Measurements from ENCODE around the gene MAPK1. TPM values are rescaled to one million over a fixed set of nuclear protein-coding genes. Genes with fewer than 3 reads are reported as not detected.

The MAPK1 gene
- total and polyA plus RNA-seq, 9 of the 15 experiments (the other 6 are each of a cell fraction or from before 2014, with no cell fraction given) = 46.3 to 575 (median 283) TPM

GRCh38 chr22:21828268-21828638, 39.2 kb downstream of the MAPK1 start (continued):
- TF ChIP-seq MCM3 (IDR thresholded peaks at IDR 0.05) (no peak), SIN3B (IDR thresholded peaks at IDR 0.05; ENCODE audit: low read depth) (no peak), ELF4 (CRISPR knock-in tag; IDR thresholded peaks at IDR 0.05) (no peak), BDP1 (IDR thresholded peaks at IDR 0.05; ENCODE audit: insufficient read depth, insufficient read length) (no peak), ZNF324 (CRISPR knock-in tag; IDR thresholded peaks at IDR 0.05) (no peak), SRSF1 (IDR thresholded peaks at IDR 0.05; ENCODE audit: low read depth, low read length) (no peak)

GRCh38 chr22:21827628-21828267, 39.7 kb downstream of the MAPK1 start:
- peak; percentile 3 for ATAC-seq
- TF ChIP-seq SP2 (IDR thresholded peaks at IDR 0.05; ENCODE audit: extremely low read depth, low read depth, low read length, poor library complexity, severe bottlenecking) = no peak
- peak; percentile 77; the same call in 1 of the 2 replicates for TF ChIP-seq ZNF217 (CRISPR knock-in tag; IDR thresholded peaks at IDR 0.05)
- TF ChIP-seq E2F5 (CRISPR knock-in tag; IDR thresholded peaks at IDR 0.05) = peak; percentile 89; the same call in 1 of the 2 replicates
- TF ChIP-seq TOE1 (IDR thresholded peaks at IDR 0.05; ENCODE audit: borderline replicate concordance) = no peak
- 0 out of 2 replicates have a peak, but pooled peaks have one; percentile 30 for TF ChIP-seq TOE1 (CRISPR knock-in tag; IDR thresholded peaks at IDR 0.05; ENCODE audit: borderline replicate concordance, low read depth)
- no peak for TF ChIP-seq SLC30A9 (CRISPR knock-in tag; IDR thresholded peaks at IDR 0.05)
- no peak for TF ChIP-seq KHSRP (IDR thresholded peaks at IDR 0.05)
- TF ChIP-seq ZNF609 (CRISPR knock-in tag; IDR thresholded peaks at IDR 0.05; ENCODE audit: borderline replicate concordance) = 0 out of 2 replicates have a peak, but pooled peaks have one; percentile 67
- no peak for TF ChIP-seq ATF7 (IDR thresholded peaks at IDR 0.05)
- no peak for TF ChIP-seq ZC3H8 (IDR thresholded peaks at IDR 0.05)

More at GRCh38 chr22:21827628-21828267, 39.7 kb downstream of the MAPK1 start:
- peaks cover 98% of the 10 kb centered on the region for H3K79me2 ChIP-seq (ENCODE audit: control insufficient read depth, insufficient read depth, low read length)
- no peaks in the 10 kb centered on the region for H3K27me3 ChIP-seq (ENCODE audit: control insufficient read depth in 2 of 2, insufficient read depth in 2 of 2, low read length in 2 of 2)
- intact Hi-C loops (cut with micrococcal nuclease) = loop anchor here (2.0 to 5.0 kb wide), 2 partner anchors 39 to 110 kb away; partner anchors contain the start of gene MAPK1
- H3K9me3 ChIP-seq (replicated peaks; ENCODE audit: control insufficient read depth, insufficient read depth, low read depth, low read length) = no peaks in the 10 kb centered on the region
- ChIA-PET CTCF (ENCODE audit: low intra/inter-chr PET ratio) (no interaction called here), POLR2A (interaction anchor here (0.8 to 45.6 kb wide), 7 partner anchors 8 to 73 kb away, joined by 3 to 1351 read pairs (median 5); partner anchors contain the start of gene MAPK1)
- no peak overlapping the region; a peak in 1 of 4 replicates for H3K9ac ChIP-seq (ENCODE audit: insufficient read depth in 1 of 2, low read depth in 2 of 2, low read length in 2 of 2)
- no peak overlapping the region for H3K4me2 ChIP-seq (ENCODE audit: insufficient read depth, low read length)
- DNase-seq (ENCODE audit: extremely low read depth in 1 of 4, low spot score in 3 of 4) (no peak), FAIRE-seq (no peak)
- no peak overlapping the region for H2AFZ ChIP-seq (ENCODE audit: low read depth, low read length)
- peaks cover 13% of the 10 kb centered on the region for H3K36me3 ChIP-seq (ENCODE audit: control insufficient read depth, insufficient read depth, low read length)
- no TSS peak for BruUV-seq (replicated peaks)
- H3K4me3 ChIP-seq = no peak overlapping the region
- WGBS (ENCODE audit: insufficient coverage, low coverage, missing lambda C conversion rate) = 70% methylated on average over 3 of the region's 3 CpGs
- H3K9me1 ChIP-seq (ENCODE audit: control insufficient read depth, insufficient read depth, low read length) = peaks cover 24% of the 10 kb centered on the region
- in situ Hi-C loops (cut with MboI) = no loop called here
- H3K27ac ChIP-seq (ENCODE audit: extremely low read depth, low read depth, low read length) = no peak overlapping the region
- H4K20me1 ChIP-seq (replicated peaks; ENCODE audit: control insufficient read depth, insufficient read depth, low read length) = peaks cover 92% of the 10 kb centered on the region
- H3K4me1 ChIP-seq (replicated peaks in 1 of 2; ENCODE audit: control insufficient read depth in 2 of 2, insufficient read depth in 2 of 2, low read length in 2 of 2) = peaks cover 34 to 51% of the 10 kb centered on the region in 2 experiments
